SJSA1 (cell line): ENCODE data around the gene SPRR2G. TPM values are rescaled to one million over a fixed set of nuclear protein-coding genes. Genes with fewer than 3 reads are reported as not detected.
"Not testable (repeated sequence)": the region's sequence is repeated elsewhere in the genome, so short reads cannot be mapped to it uniquely, and the experiment has no call there.

ENCODE experiments used
- DNase-seq, 2 experiments: peaks; one replicate each; pipeline ENCODE4 v3.0.0-alpha.2; 2015 to 2020; ENCODE audit warnings: low spot score in 2 of 2, low read depth in 1 of 2
- H3K27ac ChIP-seq: fragments of 250-450 bp; sonication (Bioruptor Pico); 2 replicates; pipeline ENCODE4 v1.5.1; 2020; ENCODE audit warnings: mild to moderate bottlenecking, moderate library complexity
- H3K27me3 ChIP-seq: fragments of 250-450 bp; sonication (Bioruptor Pico); replicated peaks from 2 replicates; pipeline ENCODE4 v1.5.1; 2020; ENCODE audit warnings: mild to moderate bottlenecking, moderate library complexity
- H3K36me3 ChIP-seq: fragments of 250-450 bp; sonication (Bioruptor Pico); 2 replicates; pipeline ENCODE4 v1.5.1; 2020; ENCODE audit warnings: mild to moderate bottlenecking
- H3K4me1 ChIP-seq: fragments of 250-450 bp; sonication (Bioruptor Pico); replicated peaks from 2 replicates; pipeline ENCODE4 v1.6.1; 2021; ENCODE audit warnings: mild to moderate bottlenecking
- H3K4me3 ChIP-seq: fragments of 250-450 bp; sonication (Bioruptor Pico); 2 replicates; pipeline ENCODE4 v1.5.1; 2020; ENCODE audit warnings: mild to moderate bottlenecking
- H3K9me3 ChIP-seq: fragments of 250-450 bp; sonication (Bioruptor Pico); replicated peaks from 2 replicates; pipeline ENCODE4 v1.5.1; 2020; ENCODE audit warnings: mild to moderate bottlenecking
- total RNA-seq: library from RNA; depleted of rRNA; stranded (reverse); fragments of >200 nt; shearing (Covaris generic); gene quantifications from 2 replicates; pipeline ENCODE4 v1.2.3, GENCODE V29; 2014

SPRR2G gene
- total RNA-seq, 1 experiment from 2014 or later = not detected

DNA sequence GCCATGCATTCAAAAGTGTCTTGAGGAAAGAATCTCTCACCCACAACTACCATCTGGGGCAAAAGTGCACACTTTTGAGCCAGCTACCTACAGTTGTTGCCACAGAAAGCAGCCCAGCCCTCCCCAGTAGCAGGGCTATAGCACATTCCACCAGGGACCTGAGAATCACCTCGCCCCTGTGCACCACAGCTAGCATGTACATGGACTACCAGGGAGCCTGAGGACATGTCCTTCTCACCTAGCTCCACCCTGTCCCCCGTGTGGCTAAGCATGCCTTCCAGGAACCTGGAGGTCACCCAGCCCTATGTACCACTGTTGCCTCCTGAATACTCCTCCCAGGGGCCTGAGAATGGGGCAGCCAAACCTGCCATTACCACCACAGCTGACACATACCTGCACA, 16.9 kb downstream of the SPRR2G start:
- Histone ChIP-seq H3K9me3 (no peaks in the 10 kb centered on the region), H3K27me3 (peaks cover 11% of the 10 kb centered on the region), H3K36me3 (no peaks in the 10 kb centered on the region), H3K4me1 (no peaks in the 10 kb centered on the region), H3K4me3 (no peak overlapping the region), H3K27ac (no peak overlapping the region)
- DNase-seq = no peak

DNA sequence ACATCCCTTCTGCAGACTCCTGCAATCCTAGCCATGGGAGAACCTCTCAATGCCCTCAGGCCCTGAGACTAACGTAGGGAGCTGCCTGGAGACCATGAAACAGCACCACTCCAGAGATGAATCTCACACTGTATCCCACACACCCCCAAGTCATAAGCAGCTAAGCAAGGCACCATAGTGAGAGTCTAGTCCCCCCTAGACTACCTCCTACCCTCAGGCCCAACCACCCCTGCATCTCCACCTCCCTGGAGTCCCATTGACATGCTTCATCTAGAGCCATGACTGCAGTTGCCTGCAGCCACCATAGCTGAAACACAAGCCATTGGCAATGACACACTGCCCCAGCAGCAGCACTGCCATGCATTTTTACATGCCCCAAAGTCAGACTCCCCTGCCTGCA, 17.4 kb downstream of the SPRR2G start:
- H3K27me3 ChIP-seq = peaks cover 8% of the 10 kb centered on the region
- H3K27ac ChIP-seq = no peak overlapping the region
- H3K4me1 ChIP-seq = no peaks in the 10 kb centered on the region
- H3K9me3 ChIP-seq = no peaks in the 10 kb centered on the region
- H3K4me3 ChIP-seq = no peak overlapping the region
- no peak for DNase-seq
- no peaks in the 10 kb centered on the region for H3K36me3 ChIP-seq

DNA sequence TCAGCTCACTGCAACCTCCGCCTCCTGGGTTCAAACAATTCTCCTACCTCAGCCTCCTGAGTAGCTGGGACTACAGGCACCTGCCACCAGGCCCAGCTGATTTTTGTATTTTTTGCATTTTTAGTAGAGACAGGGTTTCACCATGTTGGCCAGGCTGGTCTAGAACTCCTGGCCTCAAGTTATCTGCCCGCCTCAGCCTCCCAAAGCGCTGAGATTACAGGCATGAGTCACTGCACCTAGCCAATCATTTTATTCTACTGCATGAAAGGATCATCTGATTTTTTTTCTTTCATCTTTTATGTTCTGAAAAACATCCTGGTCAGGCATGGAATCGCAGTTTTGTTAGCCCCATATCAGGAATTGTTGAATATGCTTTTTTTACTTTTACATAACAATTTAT, 22.0 kb downstream of the SPRR2G start:
- not testable (repeated sequence) for H3K36me3 ChIP-seq, H3K9me3 ChIP-seq, DNase-seq, H3K27ac ChIP-seq, H3K27me3 ChIP-seq, H3K4me3 ChIP-seq, H3K4me1 ChIP-seq

DNA sequence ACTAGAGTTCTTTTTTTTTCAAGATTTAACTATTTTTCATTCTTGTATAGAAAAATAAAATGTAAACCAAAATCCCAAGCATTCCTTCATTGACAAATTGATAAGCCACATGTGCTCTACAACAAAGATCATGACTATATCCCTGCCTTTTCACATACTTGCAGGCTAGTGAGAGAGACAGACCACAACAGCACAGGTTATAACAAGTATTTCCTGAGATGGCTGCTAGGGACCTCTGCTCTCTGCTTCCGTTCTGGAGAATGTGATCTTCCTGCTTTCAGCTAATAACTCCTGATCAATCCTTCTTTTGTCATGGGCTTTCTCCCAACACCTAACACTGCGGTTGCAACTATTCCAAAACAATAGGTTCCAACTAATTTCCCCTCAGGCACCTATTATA, 23.4 kb downstream of the SPRR2G start:
- no peak overlapping the region for H3K4me3 ChIP-seq

DNA sequence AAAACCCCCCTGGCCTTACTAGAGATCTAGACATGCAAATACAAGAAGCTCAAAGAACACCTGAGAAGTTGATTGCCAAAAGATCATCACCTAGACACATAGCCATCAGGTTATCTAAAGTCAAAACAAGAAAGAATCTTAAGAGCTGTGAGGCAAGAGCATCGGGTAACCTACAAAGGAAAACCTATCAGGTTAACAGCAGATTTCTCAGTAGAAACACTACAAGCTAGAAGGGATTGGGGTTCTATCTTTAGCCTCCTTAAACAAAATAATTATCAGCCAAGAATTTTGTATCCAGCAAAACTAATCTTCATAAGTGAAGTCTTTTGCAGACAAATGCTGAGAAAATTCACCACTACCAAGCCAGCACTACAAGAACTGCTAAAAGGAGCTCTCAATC, 25.2 kb downstream of the SPRR2G start:
- H3K4me3 ChIP-seq = no peak overlapping the region
- H3K27ac ChIP-seq = no peak overlapping the region
- no peaks in the 10 kb centered on the region for H3K4me1 ChIP-seq
- no peaks in the 10 kb centered on the region for H3K9me3 ChIP-seq
- no peaks in the 10 kb centered on the region for H3K36me3 ChIP-seq
- no peak for DNase-seq
- H3K27me3 ChIP-seq = no peaks in the 10 kb centered on the region

More for the DNA sequence above, 23.4 kb downstream of the SPRR2G start:
- no peaks in the 10 kb centered on the region for H3K9me3 ChIP-seq
- no peak for DNase-seq
- H3K27ac ChIP-seq = no peak overlapping the region
- H3K4me1 ChIP-seq = no peaks in the 10 kb centered on the region
- no peaks in the 10 kb centered on the region for H3K36me3 ChIP-seq
- no peaks in the 10 kb centered on the region for H3K27me3 ChIP-seq

DNA sequence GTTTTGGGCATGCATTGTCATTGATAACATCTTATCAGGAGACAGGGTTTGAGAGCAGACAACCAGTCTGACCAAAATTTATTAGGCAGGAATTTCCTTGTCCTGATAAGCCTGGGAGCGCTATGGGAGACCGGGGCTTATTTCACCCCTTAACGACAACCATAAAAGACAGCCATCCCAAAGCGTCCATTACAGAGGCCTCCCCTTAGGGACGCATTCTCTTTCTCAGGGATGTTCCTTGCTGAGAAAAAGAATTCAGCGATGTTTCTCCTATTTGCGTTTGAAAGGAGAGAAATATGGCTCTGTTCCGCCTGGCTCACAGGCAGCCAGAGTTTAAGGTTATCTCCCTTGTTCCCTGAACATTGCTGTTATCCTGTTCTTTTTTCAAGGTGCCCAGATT, 26.9 kb downstream of the SPRR2G start:
- not testable (repeated sequence) for H3K4me3 ChIP-seq, H3K27me3 ChIP-seq, H3K27ac ChIP-seq, DNase-seq, H3K36me3 ChIP-seq, H3K9me3 ChIP-seq, H3K4me1 ChIP-seq

DNA sequence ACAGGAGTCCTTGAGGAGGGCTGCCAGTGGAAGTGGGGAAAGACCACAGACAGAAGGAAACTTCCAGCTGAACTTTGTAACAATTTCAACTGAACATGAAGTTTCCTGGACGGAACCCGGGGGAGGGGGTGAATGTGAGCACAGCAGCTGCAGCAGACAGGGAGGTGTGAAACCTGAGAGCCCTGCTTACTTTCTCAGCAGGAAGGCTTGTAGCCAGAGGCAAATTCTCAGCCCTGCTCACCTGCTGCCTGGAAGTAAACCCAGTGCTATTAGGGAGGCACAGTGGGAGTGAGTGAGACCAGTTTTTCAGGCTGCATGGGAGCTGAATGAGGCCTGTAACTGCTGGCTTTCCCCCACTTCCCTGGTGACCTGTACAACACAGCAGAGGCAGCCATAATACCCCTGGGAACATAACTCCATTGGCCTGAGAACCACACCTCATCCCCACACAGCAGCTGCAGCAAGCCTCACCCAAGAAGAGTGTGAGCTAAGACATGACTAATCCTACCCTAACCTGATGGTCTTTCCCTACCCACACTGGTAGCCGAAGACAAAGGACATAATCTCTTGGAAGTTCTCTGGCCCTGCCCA, 27.8 kb downstream of the SPRR2G start:
- Histone ChIP-seq H3K36me3 (no peaks in the 10 kb centered on the region), H3K9me3 (no peaks in the 10 kb centered on the region), H3K4me3 (no peak overlapping the region), H3K27me3 (no peaks in the 10 kb centered on the region), H3K27ac (no peak overlapping the region), H3K4me1 (no peaks in the 10 kb centered on the region)
- DNase-seq = no peak

DNA sequence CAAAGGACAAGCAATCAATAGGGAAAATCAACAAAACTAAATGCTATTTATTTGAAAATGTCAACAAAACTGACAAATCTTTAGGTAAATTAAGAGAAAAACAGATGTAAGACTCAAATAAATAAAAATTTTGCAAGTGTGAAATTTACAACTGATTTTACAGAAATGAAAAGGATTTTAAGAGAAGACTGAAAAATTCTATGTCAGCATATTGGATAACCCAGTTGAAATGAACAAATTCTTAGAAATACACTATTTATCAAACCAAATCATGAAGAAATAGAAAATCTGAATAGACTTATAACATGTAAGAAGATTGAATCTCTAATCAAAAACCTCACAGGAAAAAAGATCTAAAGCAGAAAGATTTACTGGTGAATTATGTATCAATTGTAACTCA, 29.7 kb downstream of the SPRR2G start:
- no peak overlapping the region for H3K27ac ChIP-seq
- H3K27me3 ChIP-seq = no peaks in the 10 kb centered on the region
- DNase-seq = no peak
- no peak overlapping the region for H3K4me3 ChIP-seq
- H3K36me3 ChIP-seq = no peaks in the 10 kb centered on the region
- no peaks in the 10 kb centered on the region for H3K4me1 ChIP-seq
- no peaks in the 10 kb centered on the region for H3K9me3 ChIP-seq

DNA sequence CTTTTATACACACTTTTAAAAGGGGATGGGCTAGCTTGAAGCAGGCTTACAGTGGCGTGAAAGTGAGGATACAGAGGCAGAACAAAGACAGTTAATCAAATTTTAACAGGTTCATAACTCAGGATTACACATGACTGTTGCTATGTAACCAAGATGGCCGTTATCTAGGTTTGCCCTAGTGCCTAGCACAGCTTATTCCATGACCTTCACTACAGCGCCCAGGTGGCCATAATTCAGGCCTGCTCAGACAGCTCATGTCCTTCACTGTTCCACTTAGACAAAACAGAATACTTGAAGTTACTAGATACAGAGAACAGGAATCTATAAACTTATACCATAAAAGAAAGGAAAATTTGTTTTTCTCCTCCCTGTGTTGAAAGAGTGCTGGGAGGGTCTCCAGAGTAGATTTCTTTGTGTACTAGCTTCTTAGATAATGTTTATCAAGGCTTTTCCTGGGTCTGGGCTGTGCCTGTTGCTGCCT, 31.2 kb downstream of the SPRR2G start:
- H3K36me3 ChIP-seq = no peaks in the 10 kb centered on the region
- no peak overlapping the region for H3K4me3 ChIP-seq
- H3K9me3 ChIP-seq = no peaks in the 10 kb centered on the region
- no peak for DNase-seq
- no peaks in the 10 kb centered on the region for H3K4me1 ChIP-seq
- no peaks in the 10 kb centered on the region for H3K27me3 ChIP-seq
- H3K27ac ChIP-seq = no peak overlapping the region

DNA sequence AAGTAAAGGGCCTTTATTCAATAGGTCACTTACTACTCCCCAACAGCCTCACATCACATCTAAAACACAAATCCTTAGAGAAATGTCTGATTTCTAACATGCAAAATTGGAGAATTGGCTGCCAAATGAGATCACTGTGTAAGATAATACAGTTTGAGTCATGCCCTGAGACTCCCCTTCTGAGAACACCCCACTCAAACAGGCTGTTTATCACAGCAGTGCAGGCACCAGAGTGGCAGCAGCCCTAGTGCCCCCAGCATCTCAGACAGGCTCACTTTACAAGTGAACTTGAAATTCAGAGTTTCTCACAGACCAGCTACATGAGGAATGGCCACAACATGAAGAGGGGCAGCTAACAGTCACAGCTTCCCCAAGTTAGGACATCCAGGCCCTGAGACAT, 35.4 kb downstream of the SPRR2G start:
- not testable (repeated sequence) for H3K27me3 ChIP-seq, DNase-seq, H3K4me1 ChIP-seq, H3K27ac ChIP-seq, H3K9me3 ChIP-seq, H3K4me3 ChIP-seq, H3K36me3 ChIP-seq

DNA sequence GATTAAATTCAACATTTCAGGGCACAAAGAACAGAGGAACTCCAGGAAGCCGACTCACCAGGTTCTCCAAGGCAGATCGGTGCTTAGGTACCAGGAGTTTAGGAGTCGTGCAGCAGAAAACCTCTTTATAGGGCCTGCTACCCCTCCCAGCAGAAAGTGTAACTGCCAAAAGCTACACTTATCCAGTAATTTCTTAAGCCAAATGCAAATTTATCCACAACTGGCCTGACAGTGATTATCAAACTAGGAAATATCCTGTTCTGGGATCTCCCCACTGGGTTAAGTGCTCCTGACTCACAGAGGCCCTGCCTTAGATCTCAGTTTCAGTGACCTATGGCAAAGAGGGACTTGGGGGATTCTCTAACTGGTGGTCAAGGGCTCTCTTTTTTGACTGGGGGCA, 37.3 kb downstream of the SPRR2G start, which contains the start of gene SPRR2F:
TSS of gene SPRR2F (minus strand) at position 101 of the 400 bp plus-strand sequence. CDS start 783 bp downstream, outside the sequence.
- H3K27me3 ChIP-seq = no peaks in the 10 kb centered on the region
- H3K36me3 ChIP-seq = no peaks in the 10 kb centered on the region
- no peak within 1 kb of the TSS for H3K27ac ChIP-seq
- no peaks in the 10 kb centered on the region for H3K4me1 ChIP-seq
- no peak for DNase-seq
- no peaks in the 10 kb centered on the region for H3K9me3 ChIP-seq
- H3K4me3 ChIP-seq = no peak within 1 kb of the TSS

DNA sequence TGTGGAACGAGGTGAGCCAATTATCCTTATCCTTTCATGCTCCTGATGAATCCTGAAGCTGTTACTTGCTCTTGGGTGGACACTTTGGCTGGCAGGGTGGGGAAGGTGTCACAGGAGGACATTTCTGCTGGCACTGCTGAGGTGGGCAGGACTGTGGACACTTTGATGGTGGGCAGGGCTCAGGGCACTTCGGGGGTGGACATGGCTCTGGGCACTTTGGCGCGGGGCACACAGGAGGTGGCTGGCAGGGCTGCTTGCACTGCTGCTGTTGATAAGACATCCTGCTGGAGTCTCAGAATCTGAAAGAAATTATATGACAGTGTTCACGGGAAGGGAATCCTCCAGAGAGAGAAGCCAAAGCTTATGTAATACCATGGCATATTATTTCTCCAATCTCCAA, 38.2 kb downstream of the SPRR2G start:
- H3K27ac ChIP-seq, H3K36me3 ChIP-seq, H3K27me3 ChIP-seq, H3K9me3 ChIP-seq, H3K4me3 ChIP-seq, H3K4me1 ChIP-seq, DNase-seq: not testable (repeated sequence)

DNA sequence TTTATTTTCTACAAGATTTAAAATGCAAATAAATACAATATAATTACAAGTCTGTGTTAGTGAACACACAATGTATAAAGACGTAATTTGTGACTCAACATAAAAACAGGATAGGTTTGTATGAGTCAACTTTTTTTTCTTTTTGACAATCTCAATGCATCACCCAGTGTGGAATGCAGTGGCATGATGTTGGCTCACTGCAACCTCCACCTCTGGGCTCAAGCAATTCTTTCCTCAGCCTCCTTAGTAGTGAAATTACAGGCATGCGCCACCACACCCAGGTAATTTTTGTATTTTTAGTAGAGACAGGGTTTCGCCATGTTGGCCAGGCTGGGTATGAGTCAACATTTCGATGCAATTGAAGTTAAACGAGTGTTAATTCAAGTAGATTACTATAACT, 50.4 kb downstream of the SPRR2G start:
- Histone ChIP-seq H3K36me3 (no peaks in the 10 kb centered on the region), H3K4me1 (no peaks in the 10 kb centered on the region), H3K27me3 (no peaks in the 10 kb centered on the region), H3K27ac (no peak overlapping the region), H3K9me3 (no peaks in the 10 kb centered on the region), H3K4me3 (no peak overlapping the region)
- DNase-seq = no peak
